ENCODE results near the gene TMTC3.

The TMTC3 gene

GRCh38 chr12:88166179-88166578 is 24.1 kb downstream of the TMTC3 start:
- Histone ChIP-seq H3K4me3 (ENCODE audit: low read length in 2 of 2) (no peak overlapping the region), H3K9me3 (ENCODE audit: control insufficient read depth in 2 of 2, low read length in 2 of 2) (no peaks in the 10 kb centered on the region), H3K27ac (ENCODE audit: low read length) (no peak overlapping the region), H3K4me1 (ENCODE audit: control insufficient read depth, insufficient read depth, low read length) (no peaks in the 10 kb centered on the region), H3K27me3 (ENCODE audit: control insufficient read depth in 1 of 2, insufficient read depth in 2 of 2, low read length in 2 of 2) (no peaks in the 10 kb centered on the region), H3K9ac (ENCODE audit: low read length in 2 of 2) (no peak overlapping the region), H3K36me3 (ENCODE audit: control insufficient read depth in 2 of 2, insufficient read depth in 2 of 2, low read length in 2 of 2) (peaks cover 7% of the 10 kb centered on the region in 2 donors)

- Histone ChIP-seq H3K9ac (ENCODE audit: low read length in 2 of 2) (no peak overlapping the region), H3K36me3 (ENCODE audit: control insufficient read depth in 2 of 2, insufficient read depth in 2 of 2, low read length in 2 of 2) (peaks cover 7% of the 10 kb centered on the region in 2 donors), H3K4me1 (ENCODE audit: control insufficient read depth, insufficient read depth, low read length) (no peaks in the 10 kb centered on the region), H3K9me3 (ENCODE audit: control insufficient read depth in 2 of 2, low read length in 2 of 2) (no peaks in the 10 kb centered on the region), H3K4me3 (ENCODE audit: low read length in 2 of 2) (no peak overlapping the region), H3K27ac (ENCODE audit: low read length) (no peak overlapping the region), H3K27me3 (ENCODE audit: control insufficient read depth in 1 of 2, insufficient read depth in 2 of 2, low read length in 2 of 2) (no peaks in the 10 kb centered on the region)
These were observed 25.3 kb downstream of the TMTC3 start for GRCh38 chr12:88167384-88167783.

GRCh38 chr12:88172844-88173407 is 30.8 kb downstream of the TMTC3 start:
- no peaks in the 10 kb centered on the region for H3K27me3 ChIP-seq (ENCODE audit: control insufficient read depth in 1 of 2, insufficient read depth in 2 of 2, low read length in 2 of 2)
- no peaks in the 10 kb centered on the region for H3K4me1 ChIP-seq (ENCODE audit: control insufficient read depth, insufficient read depth, low read length)
- H3K4me3 ChIP-seq (ENCODE audit: low read length in 2 of 2) = no peak overlapping the region
- H3K9me3 ChIP-seq (ENCODE audit: control insufficient read depth in 2 of 2, low read length in 2 of 2) = no peaks in the 10 kb centered on the region
- no peak overlapping the region for H3K27ac ChIP-seq (ENCODE audit: low read length)
- no peak overlapping the region for H3K9ac ChIP-seq (ENCODE audit: low read length in 2 of 2)
- H3K36me3 ChIP-seq (ENCODE audit: control insufficient read depth in 2 of 2, insufficient read depth in 2 of 2, low read length in 2 of 2) = peaks cover 4 to 8% of the 10 kb centered on the region in 2 donors

- Histone ChIP-seq H3K27ac (ENCODE audit: low read length) (no peak overlapping the region), H3K4me1 (ENCODE audit: control insufficient read depth, insufficient read depth, low read length) (no peaks in the 10 kb centered on the region), H3K9me3 (ENCODE audit: control insufficient read depth in 2 of 2, low read length in 2 of 2) (no peaks in the 10 kb centered on the region), H3K4me3 (ENCODE audit: low read length in 2 of 2) (no peak overlapping the region), H3K9ac (ENCODE audit: low read length in 2 of 2) (no peak overlapping the region), H3K27me3 (ENCODE audit: control insufficient read depth in 1 of 2, insufficient read depth in 2 of 2, low read length in 2 of 2) (no peaks in the 10 kb centered on the region), H3K36me3 (ENCODE audit: control insufficient read depth in 2 of 2, insufficient read depth in 2 of 2, low read length in 2 of 2) (peaks cover 12 to 13% of the 10 kb centered on the region in 2 donors)
These were observed 33.4 kb downstream of the TMTC3 start for GRCh38 chr12:88175544-88175943.

- no peaks in the 10 kb centered on the region for H3K4me1 ChIP-seq (ENCODE audit: control insufficient read depth, insufficient read depth, low read length)
- no peaks in the 10 kb centered on the region for H3K27me3 ChIP-seq (ENCODE audit: control insufficient read depth in 1 of 2, insufficient read depth in 2 of 2, low read length in 2 of 2)
- peaks cover 0 to 2% of the 10 kb centered on the region in 2 donors for H3K9me3 ChIP-seq (ENCODE audit: control insufficient read depth in 2 of 2, low read length in 2 of 2)
- no peak overlapping the region for H3K4me3 ChIP-seq (ENCODE audit: low read length in 2 of 2)
- no peak overlapping the region for H3K9ac ChIP-seq (ENCODE audit: low read length in 2 of 2)
- no peak overlapping the region for H3K27ac ChIP-seq (ENCODE audit: low read length)
- H3K36me3 ChIP-seq (ENCODE audit: control insufficient read depth in 2 of 2, insufficient read depth in 2 of 2, low read length in 2 of 2) = peaks cover 16 to 32% of the 10 kb centered on the region in 2 donors
These were observed 37.4 kb downstream of the TMTC3 start for GRCh38 chr12:88179436-88180014.

GRCh38 chr12:88181881-88182280 is 39.8 kb downstream of the TMTC3 start:
- peaks cover 0 to 2% of the 10 kb centered on the region in 2 donors for H3K9me3 ChIP-seq (ENCODE audit: control insufficient read depth in 2 of 2, low read length in 2 of 2)
- no peak overlapping the region for H3K4me3 ChIP-seq (ENCODE audit: low read length in 2 of 2)
- H3K36me3 ChIP-seq (ENCODE audit: control insufficient read depth in 2 of 2, insufficient read depth in 2 of 2, low read length in 2 of 2) = peaks cover 13 to 27% of the 10 kb centered on the region in 2 donors
- H3K9ac ChIP-seq (ENCODE audit: low read length in 2 of 2) = no peak overlapping the region
- no peak overlapping the region for H3K27ac ChIP-seq (ENCODE audit: low read length)
- H3K27me3 ChIP-seq (ENCODE audit: control insufficient read depth in 1 of 2, insufficient read depth in 2 of 2, low read length in 2 of 2) = no peaks in the 10 kb centered on the region
- H3K4me1 ChIP-seq (ENCODE audit: control insufficient read depth, insufficient read depth, low read length) = no peaks in the 10 kb centered on the region

- Histone ChIP-seq H3K9me3 (ENCODE audit: control insufficient read depth in 2 of 2, low read length in 2 of 2) (peaks cover 0 to 2% of the 10 kb centered on the region in 2 donors), H3K4me3 (ENCODE audit: low read length in 2 of 2) (no peak overlapping the region), H3K9ac (ENCODE audit: low read length in 2 of 2) (no peak overlapping the region), H3K4me1 (ENCODE audit: control insufficient read depth, insufficient read depth, low read length) (no peaks in the 10 kb centered on the region), H3K27me3 (ENCODE audit: control insufficient read depth in 1 of 2, insufficient read depth in 2 of 2, low read length in 2 of 2) (no peaks in the 10 kb centered on the region), H3K27ac (ENCODE audit: low read length) (no peak overlapping the region), H3K36me3 (ENCODE audit: control insufficient read depth in 2 of 2, insufficient read depth in 2 of 2, low read length in 2 of 2) (peaks cover 13 to 27% of the 10 kb centered on the region in 2 donors)
These were observed 40.3 kb downstream of the TMTC3 start for GRCh38 chr12:88182416-88182815.

- H3K4me1 ChIP-seq (ENCODE audit: control insufficient read depth, insufficient read depth, low read length) = no peaks in the 10 kb centered on the region
These were observed 42.1 kb downstream of the TMTC3 start for GRCh38 chr12:88184196-88184595.

GRCh38 chr12:88185279-88185678 is 43.2 kb downstream of the TMTC3 start:
- H3K27me3 ChIP-seq (ENCODE audit: control insufficient read depth in 1 of 2, insufficient read depth in 2 of 2, low read length in 2 of 2) = no peaks in the 10 kb centered on the region
- no peaks in the 10 kb centered on the region for H3K4me1 ChIP-seq (ENCODE audit: control insufficient read depth, insufficient read depth, low read length)
- peaks cover 6 to 23% of the 10 kb centered on the region in 2 donors for H3K36me3 ChIP-seq (ENCODE audit: control insufficient read depth in 2 of 2, insufficient read depth in 2 of 2, low read length in 2 of 2)
- H3K9me3 ChIP-seq (ENCODE audit: control insufficient read depth in 2 of 2, low read length in 2 of 2) = peaks cover 0 to 2% of the 10 kb centered on the region in 2 donors
- no peak overlapping the region for H3K4me3 ChIP-seq (ENCODE audit: low read length in 2 of 2)
- no peak overlapping the region for H3K27ac ChIP-seq (ENCODE audit: low read length)
- H3K9ac ChIP-seq (ENCODE audit: low read length in 2 of 2) = no peak overlapping the region

More at GRCh38 chr12:88184196-88184595, 42.1 kb downstream of the TMTC3 start:
- Histone ChIP-seq H3K36me3 (ENCODE audit: control insufficient read depth in 2 of 2, insufficient read depth in 2 of 2, low read length in 2 of 2) (peaks cover 10 to 27% of the 10 kb centered on the region in 2 donors), H3K4me3 (ENCODE audit: low read length in 2 of 2) (no peak overlapping the region), H3K9me3 (ENCODE audit: control insufficient read depth in 2 of 2, low read length in 2 of 2) (peaks cover 0 to 2% of the 10 kb centered on the region in 2 donors), H3K27me3 (ENCODE audit: control insufficient read depth in 1 of 2, insufficient read depth in 2 of 2, low read length in 2 of 2) (no peaks in the 10 kb centered on the region), H3K27ac (ENCODE audit: low read length) (no peak overlapping the region), H3K9ac (ENCODE audit: low read length in 2 of 2) (no peak overlapping the region)

GRCh38 chr12:88185988-88186387 is 43.9 kb downstream of the TMTC3 start:
- Histone ChIP-seq H3K9me3 (ENCODE audit: control insufficient read depth in 2 of 2, low read length in 2 of 2) (peaks cover 0 to 2% of the 10 kb centered on the region in 2 donors), H3K36me3 (ENCODE audit: control insufficient read depth in 2 of 2, insufficient read depth in 2 of 2, low read length in 2 of 2) (peaks cover 3 to 17% of the 10 kb centered on the region in 2 donors), H3K4me1 (ENCODE audit: control insufficient read depth, insufficient read depth, low read length) (no peaks in the 10 kb centered on the region), H3K27ac (ENCODE audit: low read length) (no peak overlapping the region), H3K4me3 (ENCODE audit: low read length in 2 of 2) (no peak overlapping the region), H3K27me3 (ENCODE audit: control insufficient read depth in 1 of 2, insufficient read depth in 2 of 2, low read length in 2 of 2) (no peaks in the 10 kb centered on the region), H3K9ac (ENCODE audit: low read length in 2 of 2) (no peak overlapping the region)

- H3K9me3 ChIP-seq (ENCODE audit: control insufficient read depth in 2 of 2, low read length in 2 of 2) = peaks cover 0 to 2% of the 10 kb centered on the region in 2 donors
- no peak overlapping the region for H3K9ac ChIP-seq (ENCODE audit: low read length in 2 of 2)
- no peak overlapping the region for H3K27ac ChIP-seq (ENCODE audit: low read length)
- H3K36me3 ChIP-seq (ENCODE audit: control insufficient read depth in 2 of 2, insufficient read depth in 2 of 2, low read length in 2 of 2) = peaks cover 3 to 6% of the 10 kb centered on the region in 2 donors
- no peak overlapping the region for H3K4me3 ChIP-seq (ENCODE audit: low read length in 2 of 2)
- no peaks in the 10 kb centered on the region for H3K27me3 ChIP-seq (ENCODE audit: control insufficient read depth in 1 of 2, insufficient read depth in 2 of 2, low read length in 2 of 2)
- H3K4me1 ChIP-seq (ENCODE audit: control insufficient read depth, insufficient read depth, low read length) = no peaks in the 10 kb centered on the region
These were observed 45.5 kb downstream of the TMTC3 start for GRCh38 chr12:88187571-88187970.
